Smooth muscle cell (in vitro differentiated cells): Measurements from ENCODE around the gene ATP2B2. TPM values are rescaled to one million over a fixed set of nuclear protein-coding genes. Genes with fewer than 3 reads are reported as not detected.

Source experiments
- DNase-seq: peaks from one replicate; lab custom pipeline; 2025; ENCODE audit not compliant: unreplicated experiment; lab: John Stamatoyannopoulos, UW
- H2AFZ ChIP-seq: fragments of 200-600 bp; sonication (generic); 2 replicates; pipeline ENCODE4 v1.6.0; 2016; ENCODE audit warnings: antibody characterized with exemption, low read depth, mild to moderate bottlenecking
- H3F3A ChIP-seq: fragments of 200-600 bp; sonication (generic); 2 replicates; pipeline ENCODE4 v1.6.0; 2017; ENCODE audit warnings: antibody characterized with exemption, low read depth
- H3K27ac ChIP-seq: fragments of 200-600 bp; sonication (generic); 2 replicates; pipeline ENCODE4 v1.5.1; 2016; ENCODE audit warnings: low read depth, mild to moderate bottlenecking
- H3K27me3 ChIP-seq: fragments of 200-600 bp; sonication (generic); 2 replicates; pipeline ENCODE4 v1.6.1; 2016; ENCODE audit warnings: low read depth, mild to moderate bottlenecking
- H3K36me3 ChIP-seq: fragments of 200-600 bp; sonication (generic); 2 replicates; pipeline ENCODE4 v1.5.1; 2016; ENCODE audit warnings: low read depth
- H3K4me1 ChIP-seq: fragments of 200-600 bp; sonication (generic); 2 replicates; pipeline ENCODE4 v1.5.1; 2016; ENCODE audit warnings: low read depth
- H3K4me2 ChIP-seq: fragments of 200-600 bp; sonication (generic); 2 replicates; pipeline ENCODE4 v1.6.0; 2016; ENCODE audit warnings: mild to moderate bottlenecking
- H3K4me3 ChIP-seq: fragments of 200-600 bp; sonication (generic); 2 replicates; pipeline ENCODE4 v1.5.1; 2016; ENCODE audit warnings: mild to moderate bottlenecking
- H3K79me2 ChIP-seq: fragments of 200-600 bp; sonication (generic); 2 replicates; pipeline ENCODE4 v1.6.0; 2016; ENCODE audit warnings: low read depth, mild to moderate bottlenecking
- H3K9ac ChIP-seq: fragments of 200-600 bp; sonication (generic); 2 replicates; pipeline ENCODE4 v1.6.0; 2016; ENCODE audit warnings: low read depth
- H3K9me3 ChIP-seq: fragments of 200-600 bp; sonication (generic); replicated peaks from 2 replicates; pipeline ENCODE4 v1.5.1; 2016; ENCODE audit warnings: low read depth
- H4K20me1 ChIP-seq: fragments of 200-600 bp; sonication (generic); 2 replicates; pipeline ENCODE4 v1.6.0; 2016; ENCODE audit warnings: low read depth
- WGBS: methylation state at CpG from one replicate; pipeline ENCODE4 v1.1.7; 2016; ENCODE audit warnings: low lambda C conversion rate; 5-methylcytosine and 5-hydroxymethylcytosine counted together
- polyA plus RNA-seq: library from polyadenylated mRNA; unstranded; fragments of >200 nt; fragmentation: Nextera tagmentation; extraction: Ambion mirVana; gene quantifications from 2 replicates; pipeline ENCODE4 v1.2.1, GENCODE V29; 2016
- total RNA-seq: library from RNA; depleted of rRNA; stranded (reverse); fragments of >200 nt; gene quantifications from 2 replicates; pipeline ENCODE4 v1.2.3, GENCODE V29; 2014
- TF ChIP-seq, protein P1 (sequence below): fragments of 200-600 bp; sonication (generic); IDR thresholded peaks from 2 replicates; pipeline ENCODE4 v1.5.1; 2017; ENCODE audit warnings: borderline replicate concordance, mild to moderate bottlenecking, antibody characterized with exemption; ENCODE audit not compliant: insufficient read depth, poor library complexity, severe bottlenecking

The ATP2B2 gene
- total and polyA plus RNA-seq, 2 experiments from 2014 or later = not detected

DNA sequence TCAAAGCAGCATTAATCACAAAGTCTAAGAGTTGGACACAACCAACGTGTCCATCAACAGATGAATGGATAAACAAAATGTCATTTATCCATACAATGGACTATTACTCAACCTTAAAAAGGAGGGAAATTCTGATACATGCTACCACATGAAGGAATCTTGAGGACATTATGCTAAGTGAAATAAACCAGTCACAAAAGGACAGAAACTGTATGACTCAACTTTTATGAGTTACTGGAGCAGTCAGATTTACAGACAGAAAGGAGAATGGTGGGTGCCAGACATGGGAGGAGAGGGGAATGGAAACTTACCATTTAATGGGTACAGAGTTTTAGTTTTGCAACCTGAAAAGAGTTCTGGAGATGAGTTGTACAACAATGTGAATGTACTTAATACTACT lies 141.5 kb downstream of the ATP2B2 start:
- H3K36me3 ChIP-seq = no peaks in the 10 kb centered on the region
- H3K27ac ChIP-seq = peak overlapping the region; percentile 47
- no peaks in the 10 kb centered on the region for H3K79me2 ChIP-seq
- no peaks in the 10 kb centered on the region for H3K9me3 ChIP-seq
- TF ChIP-seq, protein P1, sequence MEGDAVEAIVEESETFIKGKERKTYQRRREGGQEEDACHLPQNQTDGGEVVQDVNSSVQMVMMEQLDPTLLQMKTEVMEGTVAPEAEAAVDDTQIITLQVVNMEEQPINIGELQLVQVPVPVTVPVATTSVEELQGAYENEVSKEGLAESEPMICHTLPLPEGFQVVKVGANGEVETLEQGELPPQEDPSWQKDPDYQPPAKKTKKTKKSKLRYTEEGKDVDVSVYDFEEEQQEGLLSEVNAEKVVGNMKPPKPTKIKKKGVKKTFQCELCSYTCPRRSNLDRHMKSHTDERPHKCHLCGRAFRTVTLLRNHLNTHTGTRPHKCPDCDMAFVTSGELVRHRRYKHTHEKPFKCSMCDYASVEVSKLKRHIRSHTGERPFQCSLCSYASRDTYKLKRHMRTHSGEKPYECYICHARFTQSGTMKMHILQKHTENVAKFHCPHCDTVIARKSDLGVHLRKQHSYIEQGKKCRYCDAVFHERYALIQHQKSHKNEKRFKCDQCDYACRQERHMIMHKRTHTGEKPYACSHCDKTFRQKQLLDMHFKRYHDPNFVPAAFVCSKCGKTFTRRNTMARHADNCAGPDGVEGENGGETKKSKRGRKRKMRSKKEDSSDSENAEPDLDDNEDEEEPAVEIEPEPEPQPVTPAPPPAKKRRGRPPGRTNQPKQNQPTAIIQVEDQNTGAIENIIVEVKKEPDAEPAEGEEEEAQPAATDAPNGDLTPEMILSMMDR = no peak
- H3K9ac ChIP-seq = no peak overlapping the region
- peaks cover 11% of the 10 kb centered on the region for H3F3A ChIP-seq
- DNase-seq = no peak
- H3K4me2 ChIP-seq = no peak overlapping the region
- WGBS = 36% methylated on average over 1 of the region's 1 CpG
- H4K20me1 ChIP-seq = no peaks in the 10 kb centered on the region
- no peak overlapping the region for H2AFZ ChIP-seq
- no peak overlapping the region for H3K4me3 ChIP-seq
- H3K4me1 ChIP-seq = no peaks in the 10 kb centered on the region
- H3K27me3 ChIP-seq = no peaks in the 10 kb centered on the region

DNA sequence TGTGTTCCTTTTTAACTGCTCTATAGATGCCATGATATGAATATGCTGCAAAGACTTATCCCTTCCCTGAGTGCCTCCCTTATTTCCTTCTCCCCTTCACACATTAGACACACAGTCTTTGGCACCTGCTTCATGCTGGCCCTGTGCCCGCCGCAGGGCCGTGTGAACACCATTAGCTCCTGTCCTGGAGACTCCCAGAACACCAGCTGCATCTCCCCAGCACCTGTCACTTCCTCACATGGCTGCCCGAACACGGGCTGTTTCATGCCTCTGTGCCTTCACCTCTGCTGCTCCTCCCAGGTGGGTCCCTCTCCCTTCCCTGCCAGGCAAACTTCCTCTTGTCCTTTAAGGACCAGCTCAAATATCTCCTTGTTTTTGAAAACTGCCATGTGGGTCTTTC lies 144.0 kb downstream of the ATP2B2 start:
- TF ChIP-seq, protein P1 = no peak

DNA sequence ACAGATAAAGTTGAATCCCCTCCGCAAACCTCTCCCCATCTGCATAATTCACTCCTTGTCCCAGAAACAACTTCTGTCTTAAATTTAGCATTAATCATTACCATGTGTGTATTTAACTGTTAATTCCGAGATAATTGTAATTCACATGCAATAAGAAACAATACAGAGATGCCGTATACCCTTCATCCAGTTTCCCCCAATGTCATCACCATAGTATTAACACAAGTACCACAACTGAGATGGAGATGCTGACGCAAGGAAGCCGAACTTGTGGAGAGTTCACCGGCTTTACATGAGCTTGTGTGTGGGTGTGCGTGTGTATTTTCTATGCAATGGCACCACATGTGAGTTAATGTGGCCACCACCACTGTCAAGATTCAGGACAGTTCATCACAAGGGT lies 144.9 kb downstream of the ATP2B2 start:
- Histone ChIP-seq H3K27ac (no peak overlapping the region), H2AFZ (no peak overlapping the region), H3K27me3 (no peaks in the 10 kb centered on the region), H4K20me1 (no peaks in the 10 kb centered on the region), H3K4me2 (no peak overlapping the region), H3K9me3 (no peaks in the 10 kb centered on the region), H3K4me1 (no peaks in the 10 kb centered on the region), H3K9ac (no peak overlapping the region), H3K4me3 (no peak overlapping the region), H3K36me3 (no peaks in the 10 kb centered on the region), H3F3A (peaks cover 4% of the 10 kb centered on the region), H3K79me2 (no peaks in the 10 kb centered on the region)
- WGBS = 94% methylated on average over 7 of the region's 7 CpGs
- DNase-seq = no peak
- TF ChIP-seq, protein P1 = no peak

More for the DNA sequence above, 144.0 kb downstream of the ATP2B2 start:
- H3K4me2 ChIP-seq = no peak overlapping the region
- no peak overlapping the region for H3K4me3 ChIP-seq
- H4K20me1 ChIP-seq = no peaks in the 10 kb centered on the region
- no peaks in the 10 kb centered on the region for H3K4me1 ChIP-seq
- peaks cover 10% of the 10 kb centered on the region for H3F3A ChIP-seq
- no peaks in the 10 kb centered on the region for H3K9me3 ChIP-seq
- no peak for DNase-seq
- H2AFZ ChIP-seq = no peak overlapping the region
- no peaks in the 10 kb centered on the region for H3K27me3 ChIP-seq
- no peaks in the 10 kb centered on the region for H3K36me3 ChIP-seq
- H3K9ac ChIP-seq = no peak overlapping the region
- H3K79me2 ChIP-seq = no peaks in the 10 kb centered on the region
- H3K27ac ChIP-seq = no peak overlapping the region
- WGBS = 92% methylated on average over 5 of the region's 5 CpGs

DNA sequence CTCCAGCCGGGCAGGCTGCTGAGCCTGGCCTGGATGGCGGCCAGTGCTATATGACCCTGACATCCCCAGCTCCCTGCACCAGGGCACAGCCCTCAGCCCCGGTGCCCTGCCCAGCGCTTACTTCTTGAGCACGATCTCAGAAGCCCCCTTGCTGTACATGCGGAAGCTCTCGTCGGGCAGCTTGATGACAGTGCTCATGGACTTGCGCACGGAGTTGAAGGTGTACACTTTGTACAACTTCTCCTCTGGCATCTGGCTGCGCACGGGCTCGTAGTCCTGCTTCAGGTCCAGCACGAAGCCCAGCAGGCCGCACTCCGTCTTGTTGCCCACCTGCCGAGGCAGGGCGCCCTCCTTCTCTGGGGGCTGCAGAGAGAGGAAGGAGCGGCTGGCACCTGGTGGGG lies 145.6 kb downstream of the ATP2B2 start:
- no peak overlapping the region for H2AFZ ChIP-seq
- H3K4me1 ChIP-seq = no peaks in the 10 kb centered on the region
- no peak overlapping the region for H3K9ac ChIP-seq
- no peaks in the 10 kb centered on the region for H3K27me3 ChIP-seq
- peaks cover 4% of the 10 kb centered on the region for H3F3A ChIP-seq
- 96% methylated on average over 19 of the region's 19 CpGs for WGBS
- no peaks in the 10 kb centered on the region for H3K9me3 ChIP-seq
- TF ChIP-seq, protein P1 = no peak
- no peak overlapping the region for H3K4me3 ChIP-seq
- H3K4me2 ChIP-seq = no peak overlapping the region
- H3K36me3 ChIP-seq = no peaks in the 10 kb centered on the region
- no peak overlapping the region for H3K27ac ChIP-seq
- H3K79me2 ChIP-seq = no peaks in the 10 kb centered on the region
- H4K20me1 ChIP-seq = no peaks in the 10 kb centered on the region
- no peak for DNase-seq
